CMK (cell line): ENCODE measurements around the gene KCNJ10.
"Not testable (repeated sequence)": the region's sequence is repeated elsewhere in the genome, so short reads cannot be mapped to it uniquely, and the experiment has no call there.

ENCODE experiments used
- DNase-seq: peaks from one replicate; pipeline ENCODE4 v3.0.0-alpha.2; 2010; ENCODE audit warnings: low read depth

KCNJ10 gene

GRCh38 chr1:160069460-160070231, at the start of gene KCNJ10:
TSS of gene KCNJ10 (minus strand) at chr1:160070160. CDS start at chr1:160042532, 27,628 bp downstream.
- no peak for DNase-seq

GRCh38 chr1:160118928-160119327, 49.0 kb upstream of the KCNJ10 start:
- no peak for DNase-seq

GRCh38 chr1:160117709-160118183, 47.8 kb upstream of the KCNJ10 start:
- DNase-seq, result no peak

GRCh38 chr1:160117300-160117699, 47.3 kb upstream of the KCNJ10 start:
- no peak for DNase-seq

GRCh38 chr1:160116283-160117147, 46.6 kb upstream of the KCNJ10 start:
- DNase-seq, result no peak

GRCh38 chr1:160115545-160116282, 45.8 kb upstream of the KCNJ10 start, which contains the start of gene ATP1A2:
TSS of gene ATP1A2 (plus strand) at chr1:160115759. CDS start at chr1:160115862, 103 bp downstream.
- no peak for DNase-seq

- DNase-seq, result no peak
These were observed 44.1 kb upstream of the KCNJ10 start for GRCh38 chr1:160114085-160114484.

- DNase-seq, result no peak
These were observed 43.4 kb upstream of the KCNJ10 start for GRCh38 chr1:160113407-160113806.

- DNase-seq, result no peak
These were observed 42.4 kb upstream of the KCNJ10 start for GRCh38 chr1:160112357-160112756.

GRCh38 chr1:160111462-160111861, 41.5 kb upstream of the KCNJ10 start:
- not testable (repeated sequence) for DNase-seq

- DNase-seq, result no peak
These were observed 39.7 kb upstream of the KCNJ10 start for GRCh38 chr1:160109686-160110085.

- DNase-seq, result no peak
These were observed 39.1 kb upstream of the KCNJ10 start for GRCh38 chr1:160108888-160109662.

- DNase-seq, result no peak
These were observed 37.6 kb upstream of the KCNJ10 start for GRCh38 chr1:160107512-160107911.

GRCh38 chr1:160105155-160105554, 35.2 kb upstream of the KCNJ10 start:
- no peak for DNase-seq

GRCh38 chr1:160104486-160104885, 34.5 kb upstream of the KCNJ10 start:
- no peak for DNase-seq

- no peak for DNase-seq
These were observed 33.9 kb upstream of the KCNJ10 start for GRCh38 chr1:160103658-160104408.

GRCh38 chr1:160101717-160102522, 32.0 kb upstream of the KCNJ10 start:
- DNase-seq, result no peak

- peak; percentile 64 for DNase-seq
These were observed 31.2 kb upstream of the KCNJ10 start for GRCh38 chr1:160101037-160101716.

- no peak for DNase-seq
These were observed 29.9 kb upstream of the KCNJ10 start for GRCh38 chr1:160099716-160100375.
